Body of pancreas (tissue), 4 donors: ENCODE data around the gene SLC43A1. TPM values are rescaled to one million over a fixed set of nuclear protein-coding genes. Genes with fewer than 3 reads are reported as not detected.

Source experiments
- ATAC-seq: fragments of 150-250 bp; one replicate; pipeline ENCODE4 v1.9.1; 2016
- DNase-seq, 4 donors: peaks; one replicate each; pipeline ENCODE4 v3.0.0-alpha.2; 2019
- H3K27ac ChIP-seq, 4 donors: fragments of 200-600 bp; sonication (generic); 1 replicate in 3 of 4; 2 replicates in 1 of 4; pipeline versions ENCODE4 v1.5.1 to v1.6.1; 2016 to 2019; ENCODE audit warnings: mild to moderate bottlenecking in 1 of 4, mixed read lengths in 1 of 4, moderate library complexity in 1 of 4
- H3K27me3 ChIP-seq, 2 donors: fragments of 200-600 bp; sonication (generic); one replicate each; pipeline ENCODE4 v1.6.0; 2016; ENCODE audit warnings: mild to moderate bottlenecking in 1 of 2
- H3K36me3 ChIP-seq, 2 donors: fragments of 200-600 bp; sonication (generic); replicated peaks in 1 of 2; 2 replicates each; pipeline ENCODE4 v1.5.1; 2016; ENCODE audit warnings: low read depth in 2 of 2; ENCODE audit not compliant: insufficient read depth in 1 of 2
- H3K4me1 ChIP-seq: fragments of 200-600 bp; sonication (generic); one replicate; pipeline ENCODE4 v1.6.0; 2016
- H3K4me3 ChIP-seq, 2 donors: fragments of 200-600 bp; sonication (generic); 1 replicate in 1 of 2; 2 replicates in 1 of 2; pipeline ENCODE4 v1.5.1; 2016 to 2019
- H3K9me3 ChIP-seq, 3 donors: fragments of 200-600 bp; sonication (generic); 1 replicate in 2 of 3; 2 replicates in 1 of 3; pipeline ENCODE4 v1.5.1; 2016
- POLR2A ChIP-seq, 3 donors: fragments of 450-650 bp; IDR thresholded peaks; one replicate each; pipeline ENCODE4 v1.6.1; 2016; ENCODE audit warnings: antibody characterized with exemption in 3 of 3, mild to moderate bottlenecking in 2 of 3
- WGBS, 2 donors: methylation state at CpG; one replicate each; pipeline ENCODE4 v1.1.5; 2017; 5-methylcytosine and 5-hydroxymethylcytosine counted together
- intact Hi-C: fragments of 100-400 bp; cut with DNase I; formaldehyde crosslinking; loops from one replicate; pipeline ENCODE4 v1.15.1; 2023
- total RNA-seq, 2 donors: library from RNA; depleted of rRNA; stranded (reverse); fragments of >200 nt; gene quantifications; one replicate each; pipeline ENCODE4 v1.1.0, GENCODE V29; 2016
- TF ChIP-seq, protein P1 (sequence below), 7 experiments: fragments of 450-650 bp in 4 of 7; fragments of 200-600 bp in 3 of 7; sonication (generic) in 3 of 7; IDR thresholded peaks; one replicate each; pipeline ENCODE4 v1.5.1; 2016 to 2019; ENCODE audit warnings: antibody characterized with exemption in 7 of 7

The SLC43A1 gene
- total RNA-seq, 2 donors from 2014 or later = 87.7 to 128 TPM

DNA sequence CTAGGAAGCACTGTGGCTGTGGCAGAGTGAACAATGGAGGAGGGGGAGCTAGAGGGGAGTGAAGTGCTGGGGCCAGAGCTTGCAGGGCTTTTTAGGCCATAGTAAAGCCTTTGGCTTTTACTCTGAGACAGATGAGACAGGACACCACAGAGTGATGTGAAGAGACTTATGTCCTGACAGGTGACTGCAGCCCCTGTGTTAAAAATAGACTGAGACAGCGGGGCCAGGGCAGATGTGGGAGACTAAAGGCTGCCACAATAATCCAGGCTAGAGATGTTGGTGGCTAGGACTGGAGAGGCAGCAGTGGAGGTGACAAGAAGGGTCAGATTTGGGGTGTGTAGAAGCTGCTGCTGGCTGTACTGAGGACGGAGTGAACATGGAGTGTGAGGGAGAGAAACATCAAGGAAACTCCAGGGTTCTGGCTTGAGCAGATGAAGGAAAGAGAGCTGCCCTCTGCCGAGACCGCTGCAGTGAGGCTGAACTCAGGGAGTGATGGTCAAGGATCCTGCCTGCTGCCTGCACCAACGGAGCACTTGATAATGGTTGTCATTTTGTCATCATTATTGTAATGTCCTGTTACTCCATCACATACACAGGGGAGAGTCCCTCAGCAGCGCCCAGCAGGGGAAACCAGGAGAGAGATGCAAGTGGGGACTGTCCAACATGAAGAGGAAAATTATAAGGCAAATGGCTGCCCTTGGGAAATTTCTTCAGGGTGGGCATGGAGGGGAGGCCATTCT lies 27.4 kb downstream of the SLC43A1 start:
- intact Hi-C loops = loop anchor here (5.0 kb wide), 1 partner anchor 39 kb away; no protein-coding TSS in a partner anchor
- 78 to 80% methylated on average over 6 of the region's 6 CpGs for WGBS, 2 donors
- TF ChIP-seq, protein P1, sequence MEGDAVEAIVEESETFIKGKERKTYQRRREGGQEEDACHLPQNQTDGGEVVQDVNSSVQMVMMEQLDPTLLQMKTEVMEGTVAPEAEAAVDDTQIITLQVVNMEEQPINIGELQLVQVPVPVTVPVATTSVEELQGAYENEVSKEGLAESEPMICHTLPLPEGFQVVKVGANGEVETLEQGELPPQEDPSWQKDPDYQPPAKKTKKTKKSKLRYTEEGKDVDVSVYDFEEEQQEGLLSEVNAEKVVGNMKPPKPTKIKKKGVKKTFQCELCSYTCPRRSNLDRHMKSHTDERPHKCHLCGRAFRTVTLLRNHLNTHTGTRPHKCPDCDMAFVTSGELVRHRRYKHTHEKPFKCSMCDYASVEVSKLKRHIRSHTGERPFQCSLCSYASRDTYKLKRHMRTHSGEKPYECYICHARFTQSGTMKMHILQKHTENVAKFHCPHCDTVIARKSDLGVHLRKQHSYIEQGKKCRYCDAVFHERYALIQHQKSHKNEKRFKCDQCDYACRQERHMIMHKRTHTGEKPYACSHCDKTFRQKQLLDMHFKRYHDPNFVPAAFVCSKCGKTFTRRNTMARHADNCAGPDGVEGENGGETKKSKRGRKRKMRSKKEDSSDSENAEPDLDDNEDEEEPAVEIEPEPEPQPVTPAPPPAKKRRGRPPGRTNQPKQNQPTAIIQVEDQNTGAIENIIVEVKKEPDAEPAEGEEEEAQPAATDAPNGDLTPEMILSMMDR (IDR thresholded peaks at IDR 0.05) = no peak
- no peak for TF ChIP-seq POLR2A (IDR thresholded peaks at IDR 0.05)
- H3K4me1 ChIP-seq = peaks cover 8% of the 10 kb centered on the region
- H3K27me3 ChIP-seq = no peaks in the 10 kb centered on the region
- ATAC-seq (no peak), DNase-seq (no peak)
- no peaks in the 10 kb centered on the region for H3K9me3 ChIP-seq
- H3K27ac ChIP-seq = no peak overlapping the region
- H3K36me3 ChIP-seq = peaks cover 6 to 30% of the 10 kb centered on the region in 2 donors
- H3K4me3 ChIP-seq = no peak overlapping the region

DNA sequence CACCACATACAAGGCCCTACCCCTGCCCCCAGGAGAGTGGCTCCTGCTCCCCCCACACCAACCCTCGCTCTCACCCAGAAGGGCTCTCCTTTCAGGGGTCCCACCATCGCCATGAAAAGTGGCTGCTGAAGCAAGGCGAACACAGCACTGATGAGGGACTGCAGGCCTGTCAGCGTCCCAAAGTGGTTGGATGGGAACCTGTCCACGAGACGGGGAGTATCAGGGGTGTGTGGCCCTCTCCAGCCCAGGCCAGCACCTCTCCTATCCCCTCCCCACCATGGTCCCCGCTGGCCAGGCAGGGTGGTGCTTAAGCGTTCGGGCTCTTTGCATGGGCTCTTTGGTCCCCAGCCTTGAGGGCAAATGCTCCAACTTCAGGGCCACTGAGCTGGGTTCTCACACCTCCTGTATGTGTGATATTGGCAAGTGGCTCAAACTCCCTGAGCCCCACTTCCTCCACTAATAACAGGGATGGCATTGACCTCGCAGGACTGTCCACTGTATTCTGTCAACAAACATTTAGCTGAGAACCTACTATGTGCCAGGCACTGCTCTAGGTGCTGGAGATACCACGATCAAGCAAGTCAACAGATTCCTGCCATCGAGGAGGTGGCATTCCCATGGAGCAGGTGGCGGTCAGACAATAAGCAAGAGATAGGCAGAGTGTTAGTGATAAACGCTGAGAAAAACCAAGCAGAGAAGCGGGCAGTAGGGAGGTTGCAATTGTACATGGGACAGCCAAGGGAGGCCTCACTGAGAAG lies 28.3 kb downstream of the SLC43A1 start:
- Histone ChIP-seq H3K9me3 (no peaks in the 10 kb centered on the region), H3K27ac (no peak overlapping the region), H3K27me3 (no peaks in the 10 kb centered on the region), H3K36me3 (peaks cover 6 to 30% of the 10 kb centered on the region in 2 donors), H3K4me3 (no peak overlapping the region), H3K4me1 (peaks cover 16% of the 10 kb centered on the region)
- whole genome bisulfite sequencing, 2 donors = 77 to 87% methylated on average over 12 to 15 of the region's 15 CpGs
- TF ChIP-seq POLR2A (IDR thresholded peaks at IDR 0.05) = no peak
- TF ChIP-seq, protein P1 (IDR thresholded peaks at IDR 0.05) = no peak
- intact Hi-C loops = loop anchor here (5.0 kb wide), 1 partner anchor 40 kb away; no protein-coding TSS in a partner anchor
- ATAC-seq (no peak), DNase-seq (peak in 1 of 4 donors; percentile 11)

DNA sequence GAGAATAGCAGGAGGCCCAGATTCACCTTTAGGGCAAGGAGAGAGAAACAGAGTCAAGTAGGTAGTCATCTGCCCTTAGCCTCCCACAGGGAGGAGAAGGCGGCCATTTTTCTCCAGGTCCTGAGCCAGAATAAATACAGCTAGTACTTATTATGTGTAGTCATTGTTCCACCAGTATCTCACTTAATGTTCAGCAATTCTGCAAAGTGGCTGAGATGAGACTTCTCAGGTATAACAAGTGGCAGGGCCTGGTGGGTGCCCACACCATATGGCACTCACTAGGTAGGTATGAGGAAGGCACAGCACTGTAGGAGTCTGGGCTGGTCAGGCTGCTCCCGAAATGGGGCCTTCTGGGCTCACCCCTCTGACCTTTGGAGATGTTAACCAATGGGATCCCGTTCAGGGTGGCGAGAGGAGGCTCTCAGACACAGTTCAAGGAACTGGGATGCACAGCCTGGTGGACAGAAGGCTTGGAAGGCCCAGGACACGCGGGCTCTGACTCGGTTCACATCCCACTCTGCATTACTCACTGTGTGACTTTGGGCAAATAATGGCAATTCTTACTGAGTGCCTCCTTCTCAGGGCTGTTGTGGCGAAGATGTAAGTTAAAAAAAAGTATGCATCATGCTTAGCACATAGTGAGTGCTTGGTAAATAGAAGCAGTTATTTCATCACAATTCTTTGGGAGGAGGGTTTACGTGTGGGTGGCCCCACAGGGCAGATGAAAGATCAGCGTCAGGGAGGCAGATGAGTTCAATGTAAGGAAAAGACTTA lies 30.1 kb downstream of the SLC43A1 start:
- H3K4me1 ChIP-seq = peaks cover 21% of the 10 kb centered on the region
- intact Hi-C loops = loop anchor here (5.0 kb wide), 1 partner anchor 42 kb away; no protein-coding TSS in a partner anchor
- 75 to 89% methylated on average over 9 to 10 of the region's 10 CpGs for WGBS, 2 donors
- H3K27me3 ChIP-seq = no peaks in the 10 kb centered on the region
- no peaks in the 10 kb centered on the region for H3K9me3 ChIP-seq
- H3K36me3 ChIP-seq = peaks cover 6 to 24% of the 10 kb centered on the region in 2 donors
- no peak for ATAC-seq
- DNase-seq = peak in 1 of 4 donors; percentile 8
- no peak overlapping the region for H3K27ac ChIP-seq
- TF ChIP-seq POLR2A (IDR thresholded peaks at IDR 0.05) = peak in 1 of 3 donors; percentile 8
- TF ChIP-seq, protein P1 (IDR thresholded peaks at IDR 0.05) = no peak
- no peak overlapping the region for H3K4me3 ChIP-seq

DNA sequence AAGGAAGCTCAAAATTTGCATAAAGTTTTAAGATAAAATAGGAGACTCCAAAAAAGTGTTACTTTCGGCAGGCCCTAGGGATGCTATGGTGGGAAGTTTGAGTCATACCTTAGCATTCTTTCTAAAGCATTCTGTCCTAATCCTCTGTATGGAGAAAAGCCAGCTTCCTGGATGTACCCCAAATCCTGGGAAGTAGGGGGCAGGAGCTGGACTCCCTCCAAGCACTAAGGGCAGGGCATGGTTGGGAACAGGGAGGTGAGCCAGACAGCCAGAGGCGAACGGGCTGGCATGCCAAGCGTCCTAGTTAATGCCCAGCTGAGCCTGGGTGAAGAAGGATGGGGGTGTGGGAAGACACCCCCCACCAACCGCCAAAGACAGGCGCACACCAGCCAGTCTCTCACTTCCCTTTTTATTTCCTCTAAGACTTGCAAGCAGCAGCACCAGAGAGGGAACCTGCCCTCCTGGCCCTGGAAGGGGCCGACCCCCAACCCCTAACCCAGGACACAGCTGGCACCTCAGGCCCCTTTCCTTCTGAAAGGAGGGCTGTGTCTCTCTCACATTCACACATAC lies 31.3 kb downstream of the SLC43A1 start:
- TF ChIP-seq, protein P1 (IDR thresholded peaks at IDR 0.05) = no peak
- TF ChIP-seq POLR2A (IDR thresholded peaks at IDR 0.05) = no peak
- 49 to 69% methylated on average over 7 of the region's 7 CpGs for WGBS, 2 donors
- Histone ChIP-seq H3K4me3 (no peak overlapping the region), H3K9me3 (no peaks in the 10 kb centered on the region), H3K27ac (peak overlapping the region in 1 of 4 donors; percentile 1), H3K27me3 (no peaks in the 10 kb centered on the region), H3K36me3 (peaks cover 6 to 22% of the 10 kb centered on the region in 2 donors), H3K4me1 (peaks cover 25% of the 10 kb centered on the region)
- intact Hi-C loops = no loop called here
- no peak for DNase-seq
- ATAC-seq = no peak
